Heart left ventricle (tissue), 13 donors: ENCODE results near the gene FAM124A.

Source experiments
- POLR2A ChIP-seq, 2 donors: fragments of 450-650 bp; IDR thresholded peaks; one replicate each; pipeline ENCODE4 v1.6.1; 2017; ENCODE audit warnings: antibody characterized with exemption in 2 of 2, mild to moderate bottlenecking in 2 of 2, moderate library complexity in 2 of 2
- TF ChIP-seq, protein P1 (sequence below), 12 donors: fragments of 200-600 bp; sonication (generic) in 4 of 12; IDR thresholded peaks; one replicate each; pipeline versions ENCODE4 v1.5.0 to v1.8.0; 2018 to 2022; ENCODE audit warnings: antibody characterized with exemption in 12 of 12, mild to moderate bottlenecking in 5 of 12
- donor health status: ischemic (EF 13 %, LVEDD 7.1; RV severe dilation, severe dysfunction).
- donor health status: DM: no; HTN: yes; CAD: no.
- donor health status: DM: no; HTN: no; CAD: no.
- donor health status: ischemic (EF 25% LVEDD 6.9; RV normal size, moderate dysfunction).
- donor health status: ischemic (EF 25% LVEDD 5.7; RV mildly dilated, moderate dysfunction).
- donor health status: ischemic (EF 35%, LVEDD 5.7; RV mildly dilated, moderate dysfunction).
- donor health status: nonischemic (EF 11% LVEDD 7.7; RV severe dilation, severe dysfunction).
- donor health status: DM: yes; HTN: yes; CAD: no.
- donor health status: PGD.
- donor health status: ischemic (EF 29% LVEDD 5.4; RV normal size, mild dysfunction).
- donor health status: nonischemic (EF 23%, LVEDD 6.1; RV moderate dilation, normal function).

DNA sequence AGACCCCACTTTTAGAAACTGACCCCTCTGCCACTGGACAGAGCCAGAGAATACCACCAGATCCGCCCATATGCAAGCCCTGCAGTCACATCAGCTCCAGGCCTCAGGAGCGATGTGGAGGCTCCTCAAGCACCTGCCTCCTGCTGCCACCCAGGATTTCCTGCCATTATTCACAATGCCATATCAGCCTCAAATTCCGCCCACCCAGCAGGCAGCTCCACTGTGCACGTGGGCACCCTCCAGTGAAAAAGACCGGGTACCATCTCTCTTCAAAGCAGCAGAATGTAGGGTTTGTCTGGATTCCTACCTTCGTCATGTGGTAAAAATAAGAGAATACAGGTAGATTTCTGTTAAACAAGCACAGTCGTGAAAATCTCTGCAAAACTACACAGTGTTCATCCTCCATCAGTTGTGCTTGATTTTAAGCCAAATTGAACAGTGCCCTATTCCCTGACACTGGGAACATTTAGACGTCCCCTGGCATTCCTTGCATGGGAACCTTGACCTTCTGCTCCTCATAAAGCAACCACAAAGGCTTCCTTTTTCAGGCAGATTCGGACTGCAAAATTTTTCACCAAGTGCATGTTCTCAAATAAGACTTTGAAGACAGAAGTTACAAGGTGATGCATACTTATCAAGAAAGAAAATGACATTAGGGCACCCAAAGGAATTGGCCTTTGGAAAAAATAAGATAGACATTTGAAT lies 56.4 kb downstream of the FAM124A start:
- TF ChIP-seq, protein P1, sequence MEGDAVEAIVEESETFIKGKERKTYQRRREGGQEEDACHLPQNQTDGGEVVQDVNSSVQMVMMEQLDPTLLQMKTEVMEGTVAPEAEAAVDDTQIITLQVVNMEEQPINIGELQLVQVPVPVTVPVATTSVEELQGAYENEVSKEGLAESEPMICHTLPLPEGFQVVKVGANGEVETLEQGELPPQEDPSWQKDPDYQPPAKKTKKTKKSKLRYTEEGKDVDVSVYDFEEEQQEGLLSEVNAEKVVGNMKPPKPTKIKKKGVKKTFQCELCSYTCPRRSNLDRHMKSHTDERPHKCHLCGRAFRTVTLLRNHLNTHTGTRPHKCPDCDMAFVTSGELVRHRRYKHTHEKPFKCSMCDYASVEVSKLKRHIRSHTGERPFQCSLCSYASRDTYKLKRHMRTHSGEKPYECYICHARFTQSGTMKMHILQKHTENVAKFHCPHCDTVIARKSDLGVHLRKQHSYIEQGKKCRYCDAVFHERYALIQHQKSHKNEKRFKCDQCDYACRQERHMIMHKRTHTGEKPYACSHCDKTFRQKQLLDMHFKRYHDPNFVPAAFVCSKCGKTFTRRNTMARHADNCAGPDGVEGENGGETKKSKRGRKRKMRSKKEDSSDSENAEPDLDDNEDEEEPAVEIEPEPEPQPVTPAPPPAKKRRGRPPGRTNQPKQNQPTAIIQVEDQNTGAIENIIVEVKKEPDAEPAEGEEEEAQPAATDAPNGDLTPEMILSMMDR (IDR thresholded peaks at IDR 0.05), result no peak
- no peak for TF ChIP-seq POLR2A (IDR thresholded peaks at IDR 0.05)
